Spinal cord (tissue), 10 donors: ENCODE results near the gene PHLDB3. TPM values are rescaled to one million over a fixed set of nuclear protein-coding genes. Genes with fewer than 3 reads are reported as not detected.
A peak's percentile ranks its signal among the peaks of the same experiment; 100 is the strongest.
"Not testable (repeated sequence)": the region's sequence is repeated elsewhere in the genome, so short reads cannot be mapped to it uniquely, and the experiment has no call there.

Source experiments
- DNase-seq, 6 donors: peaks; one replicate each; pipeline versions ENCODE4 v3.0.0 to v3.0.0-alpha.2; 2013 to 2015; ENCODE audit warnings: low spot score in 6 of 6, low read depth in 4 of 6
- H3K27ac ChIP-seq: one replicate; pipeline ENCODE4 v1.5.1; 2013; ENCODE audit warnings: low read depth, low read length, control low read depth
- H3K27me3 ChIP-seq: one replicate; pipeline ENCODE4 v1.6.1; 2013; ENCODE audit warnings: low read length; ENCODE audit not compliant: control insufficient read depth, insufficient read depth
- H3K36me3 ChIP-seq: one replicate; pipeline ENCODE4 v1.6.1; 2013; ENCODE audit warnings: low read length; ENCODE audit not compliant: control insufficient read depth, insufficient read depth
- H3K4me1 ChIP-seq: one replicate; pipeline ENCODE4 v1.6.1; 2013; ENCODE audit warnings: low read length; ENCODE audit not compliant: control insufficient read depth, insufficient read depth
- H3K4me3 ChIP-seq: one replicate; pipeline ENCODE4 v1.5.1; 2013; ENCODE audit warnings: low read depth, low read length, control low read depth
- H3K9me3 ChIP-seq: one replicate; pipeline ENCODE4 v1.6.1; 2013; ENCODE audit warnings: low read length; ENCODE audit not compliant: control insufficient read depth, insufficient read depth
- WGBS: methylation state at CpG from one replicate; pipeline ENCODE4 v1.1.5; 2013; ENCODE audit warnings: missing lambda C conversion rate; ENCODE audit not compliant: insufficient coverage; 5-methylcytosine and 5-hydroxymethylcytosine counted together
- long read RNA-seq, 4 donors: transcript quantifications; one replicate each; lab custom pipeline, GENCODE V29; 2026
- polyA plus RNA-seq, 2 donors: library from polyadenylated mRNA; unstranded; fragments of 120-200 nt; gene quantifications; one replicate each; pipeline ENCODE4 v1.2.1, GENCODE V29; 2013; ENCODE audit not compliant: insufficient read length in 2 of 2
- total RNA-seq, 2 donors: library from RNA; depleted of rRNA in 1 of 2; stranded (reverse); fragments of 120-200 nt in 1 of 2; fragments of >200 nt in 1 of 2; gene quantifications; one replicate each; pipeline versions ENCODE4 v1.2.3 to v1.2.4, GENCODE V29; 2013 to 2014
- donor health status: healthy.

The PHLDB3 gene
- total RNA-seq (10 to 100 TPM in 1 of 2 donors, 1 to 10 TPM in 1; 6.0 to 13.1 TPM), polyA plus RNA-seq (10 to 100 TPM in 1 of 2 donors, 1 to 10 TPM in 1; 8.6 to 12.1 TPM)
- long read RNA-seq, donor 1, result 0 reads
- long read RNA-seq, donor 2, result 0 reads
- long read RNA-seq, donor 3, result 0 reads
- long read RNA-seq, donor 4, result 0 reads

DNA sequence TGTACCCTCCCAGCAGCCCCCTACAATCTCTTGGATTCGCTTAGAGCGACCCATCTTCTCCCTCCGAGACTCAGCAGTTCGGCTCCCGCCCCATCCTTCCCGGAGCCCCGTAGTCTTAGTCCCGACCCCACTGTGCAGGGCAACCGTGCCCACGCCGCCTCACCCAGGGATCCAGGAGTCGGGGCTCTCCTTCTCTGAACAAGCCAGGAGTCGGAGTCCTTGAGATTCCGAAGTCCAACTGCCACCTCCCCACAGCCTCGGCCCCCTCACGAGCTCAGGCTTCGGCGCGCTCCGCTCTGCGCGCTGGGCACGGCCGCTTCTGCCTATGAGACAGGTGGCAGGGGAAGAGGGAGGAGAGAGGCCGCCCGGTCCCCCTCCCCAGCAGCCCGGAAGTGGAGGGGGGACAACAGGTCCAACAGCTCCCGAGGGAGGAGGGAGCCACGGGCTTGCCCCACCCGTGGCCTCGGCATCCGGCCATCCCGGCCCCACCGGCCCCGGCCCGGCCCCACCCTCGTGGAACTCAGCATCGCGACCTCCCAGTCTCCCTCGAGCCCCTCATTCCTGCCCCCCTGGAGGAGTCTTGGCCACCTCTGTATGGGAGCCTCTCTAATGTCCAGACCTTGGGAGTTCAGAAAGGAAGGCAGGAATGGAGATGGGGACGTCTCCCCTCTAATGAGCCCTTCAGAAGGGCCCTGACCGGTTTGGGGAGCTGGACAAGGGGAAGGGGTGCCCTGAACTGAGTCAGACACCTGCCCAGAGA lies at the start of gene PHLDB3:
Gene PHLDB3 (minus strand): TSS at position 321 of the 760 bp plus-strand sequence. CDS start 628 bp downstream, outside the sequence.
- WGBS, result 2% methylated on average over 31 of the region's 42 CpGs
- Histone ChIP-seq H3K36me3 (peaks cover 19% of the 10 kb centered on the region), H3K27me3 (peaks cover 6% of the 10 kb centered on the region), H3K9me3 (no peaks in the 10 kb centered on the region), H3K4me1 (peaks cover 32% of the 10 kb centered on the region), H3K27ac (peak within 1 kb of the TSS; percentile 82), H3K4me3 (peak within 1 kb of the TSS; percentile 76)
- no peak for DNase-seq

DNA sequence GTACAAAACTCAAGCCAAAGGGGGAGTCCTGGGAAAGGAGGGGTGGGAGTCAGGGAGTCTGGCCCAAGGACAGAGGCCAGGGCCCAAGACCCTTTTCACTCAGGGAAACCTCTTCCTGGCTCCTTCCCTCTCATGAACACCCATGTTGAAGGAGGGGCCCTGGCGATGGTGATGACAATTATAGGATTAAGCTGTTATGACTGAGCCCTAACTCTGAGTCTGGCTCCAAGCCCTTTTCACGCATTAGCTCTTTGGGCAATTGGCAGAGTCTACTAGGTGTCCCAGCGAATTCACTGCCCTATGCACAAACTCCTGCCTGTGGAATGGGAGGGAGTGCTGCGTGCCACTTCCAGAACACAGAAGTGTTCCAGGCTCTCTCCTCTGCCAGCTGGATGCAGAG lies 49.1 kb upstream of the PHLDB3 start:
- H3K4me3 ChIP-seq, result no peak overlapping the region
- peaks cover 75% of the 10 kb centered on the region for H3K36me3 ChIP-seq
- H3K4me1 ChIP-seq, result no peaks in the 10 kb centered on the region
- no peak for DNase-seq
- H3K27me3 ChIP-seq, result no peaks in the 10 kb centered on the region
- 94% methylated on average over 3 of the region's 4 CpGs for WGBS
- H3K27ac ChIP-seq, result no peak overlapping the region
- no peaks in the 10 kb centered on the region for H3K9me3 ChIP-seq

DNA sequence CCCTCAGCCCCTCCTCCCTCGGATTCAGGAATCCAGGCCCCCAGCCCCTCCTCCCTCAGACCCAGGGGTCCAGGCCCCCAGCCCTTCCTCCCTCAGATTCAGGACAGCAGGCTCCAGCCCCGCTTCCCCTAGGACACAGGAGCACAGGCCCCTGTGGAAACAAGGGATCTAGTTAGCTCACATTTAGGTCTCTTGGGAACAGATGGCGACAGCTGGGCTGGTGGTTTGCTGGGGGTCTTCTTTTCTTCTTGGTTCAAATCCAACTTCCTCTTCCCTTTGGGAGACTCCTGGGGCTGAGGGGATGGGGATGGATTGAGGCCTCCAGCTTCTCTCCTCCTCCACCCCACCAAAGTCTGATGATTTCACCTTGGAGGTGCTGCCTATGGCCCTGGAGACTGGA lies 48.1 kb upstream of the PHLDB3 start:
- H3K27ac ChIP-seq, result no peak overlapping the region
- H3K9me3 ChIP-seq, result no peaks in the 10 kb centered on the region
- peaks cover 72% of the 10 kb centered on the region for H3K36me3 ChIP-seq
- no peaks in the 10 kb centered on the region for H3K4me1 ChIP-seq
- DNase-seq, result no peak
- H3K4me3 ChIP-seq, result no peak overlapping the region
- no peaks in the 10 kb centered on the region for H3K27me3 ChIP-seq
- WGBS, result 0% methylated on average over 1 of the region's 3 CpGs

DNA sequence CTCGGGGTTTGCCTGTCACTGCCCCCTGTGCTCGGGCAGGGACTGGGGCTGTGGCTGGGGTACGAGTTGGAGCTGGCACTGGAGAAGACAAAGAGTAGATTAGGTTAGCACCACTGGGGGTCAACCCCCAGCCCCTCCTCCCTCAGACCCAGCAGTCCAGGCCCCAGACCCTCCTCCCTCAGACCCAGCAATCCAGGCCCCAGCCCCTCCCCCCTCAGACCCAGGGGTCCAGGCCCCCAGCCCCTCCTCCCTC lies 47.6 kb upstream of the PHLDB3 start:
- Histone ChIP-seq H3K9me3 (no peaks in the 10 kb centered on the region), H3K4me3 (no peak overlapping the region), H3K27ac (no peak overlapping the region), H3K27me3 (no peaks in the 10 kb centered on the region), H3K36me3 (peaks cover 72% of the 10 kb centered on the region), H3K4me1 (no peaks in the 10 kb centered on the region)
- WGBS, result no CpG with 5 or more reads among the region's 3 CpGs
- no peak for DNase-seq

DNA sequence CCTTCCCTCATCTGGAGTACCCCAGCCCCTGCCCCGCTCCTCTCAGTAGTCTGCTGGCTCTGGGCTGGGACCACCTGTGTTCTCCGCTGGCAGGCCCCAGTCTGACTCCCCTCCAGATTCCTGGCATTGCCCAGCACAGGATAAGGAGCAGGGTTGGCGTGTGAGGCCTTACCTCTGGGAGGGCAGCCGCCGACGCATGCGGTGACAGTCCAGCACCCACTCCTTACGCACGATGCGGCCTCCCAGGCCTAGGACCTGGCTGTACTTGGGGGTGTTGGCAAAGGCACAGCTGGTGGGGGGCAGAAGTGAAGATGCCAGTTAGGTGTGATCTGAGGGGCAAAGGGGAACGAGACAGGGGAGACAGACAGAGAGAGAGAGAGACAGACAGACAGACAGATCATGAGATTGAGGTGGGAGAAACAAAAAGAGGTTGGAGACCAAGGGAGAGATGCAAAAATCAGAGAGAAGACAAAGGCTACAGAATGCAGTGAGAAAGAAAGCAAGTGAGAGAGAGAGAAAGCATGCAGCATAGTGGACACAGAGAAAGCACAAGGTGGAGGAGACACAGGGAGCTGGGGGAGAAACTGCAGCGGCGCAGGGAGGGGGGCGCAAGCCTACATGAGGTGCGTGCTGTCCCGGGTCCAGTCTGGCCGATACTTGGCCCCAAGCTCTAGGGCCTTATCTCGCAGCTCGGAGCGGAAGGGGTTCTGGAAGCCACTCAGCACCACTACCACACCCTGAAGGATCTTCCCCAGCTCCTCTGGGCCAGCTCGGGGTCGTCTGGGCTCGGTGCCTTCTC lies 47.1 kb upstream of the PHLDB3 start:
- H3K36me3 ChIP-seq, result peaks cover 72% of the 10 kb centered on the region
- no peak overlapping the region for H3K27ac ChIP-seq
- WGBS, result 94% methylated on average over 20 of the region's 23 CpGs
- no peaks in the 10 kb centered on the region for H3K9me3 ChIP-seq
- DNase-seq, result no peak
- no peaks in the 10 kb centered on the region for H3K27me3 ChIP-seq
- peaks cover under 1% of the 10 kb centered on the region for H3K4me1 ChIP-seq
- H3K4me3 ChIP-seq, result no peak overlapping the region

DNA sequence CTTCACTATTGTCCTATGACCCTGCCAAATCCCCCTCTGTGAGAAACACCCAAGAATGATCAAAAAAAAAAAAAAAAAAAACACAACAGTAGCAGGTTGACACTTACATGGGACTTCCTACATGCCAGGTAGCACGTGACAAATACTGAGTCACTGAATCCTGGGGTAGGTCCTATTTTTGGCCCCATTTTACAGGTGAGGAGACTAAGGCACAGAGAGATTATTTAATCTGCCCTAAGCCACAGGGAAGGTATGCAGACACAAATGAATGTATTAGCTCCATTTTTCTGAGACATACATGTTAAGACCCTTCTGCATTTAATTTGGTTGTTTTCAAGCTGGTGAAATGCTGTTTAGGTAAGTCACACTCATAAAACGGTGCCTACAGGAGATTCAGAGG lies 44.2 kb upstream of the PHLDB3 start:
- WGBS, result no CpG with 5 or more reads among the region's 2 CpGs
- H3K36me3 ChIP-seq, result peaks cover 80% of the 10 kb centered on the region
- H3K4me3 ChIP-seq, result no peak overlapping the region
- H3K27ac ChIP-seq, result no peak overlapping the region
- H3K9me3 ChIP-seq, result no peaks in the 10 kb centered on the region
- no peak for DNase-seq
- peaks cover 15% of the 10 kb centered on the region for H3K4me1 ChIP-seq
- H3K27me3 ChIP-seq, result no peaks in the 10 kb centered on the region

DNA sequence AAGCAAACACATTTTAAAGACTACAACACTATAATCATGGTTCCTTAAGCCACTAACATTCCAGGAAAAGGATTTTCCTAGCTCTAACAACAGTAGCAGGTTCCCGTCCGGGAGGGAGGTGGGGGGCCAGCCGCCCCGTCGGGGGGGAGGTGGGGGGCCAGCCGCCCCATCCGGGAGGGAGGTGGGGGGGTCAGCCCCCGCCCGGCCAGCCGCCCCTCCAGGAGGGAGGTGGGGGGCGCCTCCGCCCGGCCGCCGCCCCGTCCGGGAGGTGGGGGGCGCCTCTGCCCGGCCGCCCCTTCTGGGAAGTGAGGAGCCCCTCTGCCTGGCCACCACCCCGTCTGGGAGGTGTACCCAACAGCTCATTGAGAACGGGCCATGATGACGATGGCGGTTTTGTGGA lies 43.4 kb upstream of the PHLDB3 start:
- Histone ChIP-seq H3K36me3 (peaks cover 80% of the 10 kb centered on the region), H3K4me1 (peaks cover 15% of the 10 kb centered on the region)
- not testable (repeated sequence) for H3K27me3 ChIP-seq, H3K9me3 ChIP-seq, H3K27ac ChIP-seq, DNase-seq, H3K4me3 ChIP-seq
- WGBS, result no CpG with 5 or more reads among the region's 24 CpGs

DNA sequence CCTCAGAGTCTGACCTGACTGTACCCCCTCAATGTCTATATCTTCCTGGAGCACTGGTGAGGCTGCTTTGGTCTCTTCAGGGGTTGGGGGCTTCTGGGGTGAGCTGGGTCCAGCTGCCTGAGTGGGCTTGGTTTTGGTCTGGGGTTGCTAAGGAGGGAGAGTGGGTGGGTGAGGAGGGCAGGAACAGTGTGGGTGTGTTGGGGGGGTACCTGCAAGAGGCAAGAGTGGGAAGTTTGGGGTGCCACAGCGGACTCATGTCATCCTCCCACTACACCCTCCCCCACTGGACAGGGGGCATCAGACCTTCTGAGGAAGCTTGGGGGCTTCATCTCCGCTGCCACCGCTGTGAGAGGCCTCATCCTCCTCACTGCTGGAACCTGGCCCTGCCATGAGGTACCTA lies 42.0 kb upstream of the PHLDB3 start:
- DNase-seq, result no peak
- H3K36me3 ChIP-seq, result peaks cover 79% of the 10 kb centered on the region
- no CpG with 5 or more reads among the region's 3 CpGs for WGBS
- H3K9me3 ChIP-seq, result no peaks in the 10 kb centered on the region
- no peaks in the 10 kb centered on the region for H3K27me3 ChIP-seq
- peaks cover 15% of the 10 kb centered on the region for H3K4me1 ChIP-seq
- H3K4me3 ChIP-seq, result no peak overlapping the region
- no peak overlapping the region for H3K27ac ChIP-seq

DNA sequence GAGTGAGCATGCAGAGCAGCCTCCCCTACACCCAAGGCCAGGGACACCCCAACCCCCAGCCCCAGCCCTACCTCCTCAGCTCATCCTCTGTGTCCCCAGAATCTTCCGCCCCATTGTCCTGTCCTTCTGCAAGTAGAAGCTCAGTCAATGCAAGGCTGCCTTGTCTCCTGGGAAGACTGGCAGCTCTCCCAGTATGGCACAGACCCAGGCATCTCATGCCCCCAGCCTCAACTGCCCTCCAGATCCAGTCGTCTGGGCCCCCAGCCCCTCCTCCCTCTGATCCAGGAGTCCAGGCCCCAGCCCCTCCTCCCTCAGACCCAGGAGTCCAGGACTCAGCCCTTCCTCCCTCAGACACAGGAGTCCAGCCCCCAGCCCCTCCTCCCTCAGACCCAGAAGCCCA lies 41.4 kb upstream of the PHLDB3 start:
- peak in 2 of 6 donors; percentile 63 to 77 for DNase-seq
- H3K4me3 ChIP-seq, result no peak overlapping the region
- WGBS, result 22% methylated on average over 2 of the region's 2 CpGs
- peaks cover 15% of the 10 kb centered on the region for H3K4me1 ChIP-seq
- no peak overlapping the region for H3K27ac ChIP-seq
- H3K9me3 ChIP-seq, result no peaks in the 10 kb centered on the region
- H3K27me3 ChIP-seq, result no peaks in the 10 kb centered on the region
- peaks cover 78% of the 10 kb centered on the region for H3K36me3 ChIP-seq
